Superior temporal gyrus (tissue), 1 donor: Measurements from ENCODE around the gene R3HDM1.
"Not testable (repeated sequence)": the region's sequence is repeated elsewhere in the genome, so short reads cannot be mapped to it uniquely, and the experiment has no call there.

ENCODE experiments used
- DNase-seq: peaks from one replicate; pipeline ENCODE4 v3.0.0-alpha.2; 2016; ENCODE audit errors: extremely low spot score

R3HDM1 gene

DNA sequence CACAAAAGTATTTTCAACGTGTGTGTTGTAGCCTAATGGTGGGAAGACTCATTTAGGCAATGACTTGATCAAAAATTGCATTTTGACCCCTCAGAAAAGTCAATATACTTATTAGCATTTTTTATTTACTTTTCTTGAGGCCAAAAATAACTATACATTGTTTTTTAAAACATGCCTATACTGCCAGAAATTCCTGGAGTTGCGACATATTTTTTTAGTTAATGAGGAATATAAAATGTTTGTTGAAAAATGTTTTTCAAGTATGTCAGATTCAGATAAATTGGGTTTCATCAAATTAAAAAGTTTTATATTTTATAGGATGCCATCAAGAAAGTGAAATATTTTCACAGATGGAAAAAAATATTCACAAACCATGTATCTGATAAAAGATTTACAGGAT is 39.6 kb downstream of the R3HDM1 start:
- no peak for DNase-seq

DNA sequence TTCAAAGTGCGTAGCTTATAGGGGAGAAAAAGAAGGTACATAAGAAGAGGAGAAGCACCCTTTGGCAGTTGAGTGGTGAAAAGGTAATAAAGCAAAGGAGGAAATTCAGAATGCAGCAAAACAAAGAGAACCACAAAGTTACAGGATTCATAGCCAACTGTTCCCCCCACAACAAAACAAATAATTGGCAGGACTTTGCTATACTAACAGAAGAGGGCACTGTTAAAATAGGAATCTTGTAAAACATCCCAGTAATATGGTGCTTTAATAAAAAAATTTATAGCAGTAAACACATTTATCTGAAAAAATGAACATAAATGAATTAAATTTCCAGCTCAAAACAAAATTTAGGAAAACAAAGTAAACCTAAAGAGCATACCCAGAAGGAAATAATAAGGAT is 42.3 kb downstream of the R3HDM1 start:
- DNase-seq: no peak

DNA sequence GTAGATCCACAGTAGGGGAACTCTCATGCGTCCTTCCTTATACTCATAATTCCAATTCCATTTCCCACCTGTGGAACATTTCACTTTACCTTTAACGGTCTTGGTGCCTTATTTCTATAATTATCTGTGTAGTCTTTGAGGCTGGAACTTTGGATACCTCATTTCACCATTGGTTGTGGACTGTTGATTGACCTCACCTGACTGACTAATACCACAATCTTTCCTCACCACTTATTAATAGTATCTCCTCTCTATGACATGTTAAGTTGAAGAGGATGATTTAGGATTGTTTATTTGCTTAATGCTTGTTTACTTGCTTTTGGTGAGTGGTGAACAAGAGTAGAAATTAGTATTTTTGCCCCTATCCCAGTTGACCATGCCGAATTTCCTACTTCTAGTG is 50.0 kb downstream of the R3HDM1 start:
- no peak for DNase-seq

DNA sequence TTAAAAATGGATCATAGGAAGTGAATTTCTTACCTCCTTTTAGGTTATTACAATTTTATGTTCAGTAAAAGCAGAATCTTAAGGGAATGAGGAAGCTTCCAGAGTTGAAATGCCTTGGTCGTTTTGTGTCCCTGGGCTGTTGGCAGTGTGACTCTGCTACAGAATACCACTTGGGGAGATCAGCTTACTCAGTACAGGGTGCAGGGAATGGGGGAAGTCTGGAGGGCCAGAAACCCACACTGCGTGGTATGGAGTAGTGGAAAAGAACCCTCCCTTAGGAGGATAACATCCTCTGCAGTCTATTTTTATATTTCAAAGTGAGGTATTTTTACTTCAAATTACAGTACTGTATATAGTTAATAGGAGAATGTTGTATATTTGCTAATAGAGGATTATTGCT is 51.1 kb downstream of the R3HDM1 start:
- no peak for DNase-seq

DNA sequence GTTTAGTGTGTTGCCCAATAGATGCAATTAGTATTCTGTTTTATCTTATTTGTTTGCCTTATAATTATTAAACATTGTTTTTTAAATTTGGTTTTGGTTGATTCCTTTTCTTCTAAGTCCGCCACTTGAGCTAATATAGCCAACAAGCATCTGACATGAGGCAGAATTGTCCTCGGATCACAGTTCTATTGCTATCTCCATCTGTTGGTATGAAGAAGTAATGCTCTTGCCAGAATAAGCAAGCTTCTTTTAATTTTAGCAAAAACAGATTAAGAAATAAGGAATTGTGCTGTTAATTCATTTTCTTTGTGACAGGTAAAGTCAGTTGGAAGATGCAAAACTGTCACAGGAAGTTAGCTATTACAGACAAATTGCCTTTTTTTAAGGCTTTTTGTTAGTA is 54.3 kb downstream of the R3HDM1 start:
- peak; percentile 67 for DNase-seq

DNA sequence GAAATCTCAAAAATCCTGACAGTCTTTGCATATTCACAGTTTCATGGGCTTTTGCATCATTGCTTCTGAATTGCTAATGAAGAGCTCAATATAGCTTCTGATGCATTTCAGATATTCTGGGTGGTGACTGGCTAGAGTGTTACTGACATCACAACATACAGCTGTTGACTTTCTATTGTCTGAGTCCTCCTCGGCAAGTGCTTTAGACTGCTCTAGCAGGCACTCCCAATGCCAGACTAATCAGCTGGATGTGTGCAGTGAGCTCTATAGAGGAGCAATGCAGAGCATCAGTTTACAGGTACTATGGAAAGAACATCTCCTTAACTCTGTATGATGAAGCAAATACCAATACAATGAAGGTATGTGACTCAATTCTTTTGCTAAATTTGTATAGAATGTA is 54.9 kb downstream of the R3HDM1 start:
- DNase-seq: peak; percentile 75

DNA sequence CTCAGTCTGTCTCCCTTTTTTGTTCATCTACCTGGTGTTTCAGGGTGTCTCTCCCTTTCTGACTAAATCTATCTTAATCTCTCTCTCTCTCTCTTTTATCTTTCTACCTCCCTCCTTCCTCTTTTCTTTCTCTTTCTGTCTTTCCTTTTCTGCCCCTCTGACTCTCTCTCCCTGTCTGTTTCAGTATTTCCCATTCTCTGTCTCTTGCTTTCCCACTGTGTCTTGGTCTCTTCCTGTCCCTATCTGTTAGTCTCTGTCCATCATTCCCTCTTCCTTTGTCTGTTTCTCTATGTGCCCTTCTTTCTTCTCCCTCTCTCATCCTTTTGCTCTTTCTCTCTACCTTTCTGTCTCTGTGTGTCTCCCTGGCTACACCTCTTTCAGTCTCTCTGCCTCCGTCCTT is 56.7 kb downstream of the R3HDM1 start:
- DNase-seq: no peak

DNA sequence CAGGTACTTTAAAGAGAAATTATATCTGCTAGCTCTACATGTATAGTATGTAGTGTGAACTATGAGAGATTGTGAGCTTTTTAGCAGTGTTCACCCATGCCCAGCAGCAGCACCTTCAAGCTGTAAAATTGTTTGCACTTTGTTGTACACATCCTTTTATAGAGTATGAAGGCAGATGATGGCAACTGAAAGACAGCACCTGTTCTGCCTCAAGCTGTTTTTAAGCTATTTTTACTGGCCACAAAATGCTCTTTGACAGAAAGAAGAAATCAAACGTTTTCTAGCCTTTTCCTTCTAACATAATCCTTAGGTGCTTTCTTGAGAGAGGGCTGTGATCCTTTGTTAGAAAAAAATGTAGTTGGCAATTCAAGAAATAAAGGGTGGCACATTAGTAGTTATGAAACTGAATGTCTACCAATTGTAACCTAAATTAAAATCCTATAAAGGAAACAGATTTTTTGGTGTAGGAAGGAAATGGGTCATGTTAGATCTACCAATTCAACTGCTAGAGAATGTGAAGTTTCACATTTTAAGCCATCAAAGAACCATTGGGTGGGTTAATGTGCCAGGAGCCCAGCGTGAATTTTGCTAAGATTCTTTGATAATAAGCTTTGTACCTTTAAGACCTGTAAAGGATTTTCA is 59.5 kb downstream of the R3HDM1 start:
- no peak for DNase-seq

DNA sequence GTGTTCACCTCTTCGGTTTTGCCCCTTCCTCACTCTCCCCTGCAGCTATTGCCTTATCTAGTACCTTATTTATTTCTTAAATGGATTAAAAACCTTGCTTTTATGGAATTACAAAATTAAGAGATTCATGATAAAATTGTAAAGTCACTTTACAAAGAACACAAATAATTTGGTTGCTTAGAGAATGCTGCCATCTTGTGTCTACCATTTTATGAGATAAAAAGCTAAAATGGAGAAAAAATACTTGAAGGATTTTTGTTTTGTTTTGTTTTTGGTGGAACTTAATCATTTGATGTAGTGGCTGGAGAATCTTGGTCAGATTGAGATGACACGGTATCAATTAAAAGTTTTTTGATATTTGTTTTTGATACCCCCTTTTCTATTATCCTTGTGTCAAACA is 69.6 kb downstream of the R3HDM1 start:
- peak; percentile 70 for DNase-seq

DNA sequence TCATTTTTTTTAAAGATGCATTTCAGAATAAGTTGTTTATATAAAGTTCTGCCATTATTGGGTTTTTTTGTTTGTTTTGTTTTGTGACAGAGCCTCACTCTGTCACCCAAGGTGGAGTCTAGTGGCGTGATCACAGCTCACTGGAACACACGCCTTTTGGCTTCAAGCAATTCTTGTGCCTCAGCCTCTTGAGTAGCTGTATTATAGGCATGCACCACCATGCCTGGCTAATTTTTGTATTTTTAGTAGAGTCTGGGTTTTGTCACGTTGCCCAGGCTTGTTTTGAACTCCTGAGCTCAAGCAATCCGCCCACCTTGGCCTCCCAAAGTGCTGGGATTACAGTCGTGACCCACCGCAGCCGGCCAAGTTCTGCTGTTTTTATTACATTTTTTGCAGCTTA is 72.3 kb downstream of the R3HDM1 start:
- no peak for DNase-seq

DNA sequence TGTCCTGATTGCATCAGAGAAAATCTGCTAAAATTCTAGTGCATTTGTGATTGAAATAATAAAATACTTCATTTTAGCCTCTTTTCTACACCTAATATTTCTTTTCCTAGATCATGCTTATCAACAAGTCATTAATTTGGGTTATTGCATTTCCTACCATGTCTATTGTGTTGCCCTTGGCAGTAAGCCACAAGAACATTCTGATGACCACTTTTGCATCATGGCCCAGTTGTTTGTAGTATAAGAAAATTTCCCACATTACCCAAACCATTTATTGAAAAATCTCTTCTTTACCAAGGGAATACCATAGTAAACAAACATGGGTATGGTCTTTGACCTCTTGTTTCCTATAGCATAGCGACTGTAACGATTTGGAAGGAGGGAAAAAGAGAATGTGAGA is 76.3 kb downstream of the R3HDM1 start:
- no peak for DNase-seq

DNA sequence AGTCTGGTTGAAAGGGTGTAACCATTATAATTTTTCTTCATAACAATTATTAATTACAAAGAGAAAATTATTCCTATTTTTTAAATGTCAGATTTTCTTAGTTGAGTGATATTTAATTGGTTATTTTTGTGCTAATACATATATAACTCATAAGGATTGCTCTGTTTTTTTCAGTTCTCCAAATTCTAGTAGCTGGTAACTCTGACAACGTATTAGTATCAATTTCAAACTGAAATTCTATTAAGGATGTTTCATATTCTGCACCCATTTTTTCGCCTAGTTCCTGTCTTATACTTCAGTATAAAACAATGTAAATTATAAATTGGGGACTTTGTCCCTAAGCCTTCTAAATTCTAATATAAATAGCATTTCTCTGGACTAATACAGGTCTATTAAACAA is 81.0 kb downstream of the R3HDM1 start:
- no peak for DNase-seq

DNA sequence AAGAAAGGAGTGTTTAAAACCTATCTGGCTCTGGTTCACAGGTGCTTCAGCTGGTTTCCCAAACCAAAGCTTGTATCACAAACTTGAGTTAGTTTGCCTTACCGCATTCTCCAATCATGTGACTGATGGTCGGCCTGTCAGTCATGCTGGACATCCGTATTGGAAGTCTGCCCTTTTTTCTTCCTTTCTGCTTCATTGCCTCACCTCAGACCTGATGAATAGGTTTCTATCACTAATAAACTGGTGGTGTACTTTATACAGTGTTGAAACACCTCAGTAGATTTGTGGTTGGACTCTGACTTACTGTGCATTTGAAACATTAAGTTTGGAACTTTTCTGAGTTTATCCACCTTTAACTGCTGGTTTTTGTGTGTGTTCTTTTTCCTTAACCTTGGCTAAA is 84.1 kb downstream of the R3HDM1 start:
- no peak for DNase-seq

DNA sequence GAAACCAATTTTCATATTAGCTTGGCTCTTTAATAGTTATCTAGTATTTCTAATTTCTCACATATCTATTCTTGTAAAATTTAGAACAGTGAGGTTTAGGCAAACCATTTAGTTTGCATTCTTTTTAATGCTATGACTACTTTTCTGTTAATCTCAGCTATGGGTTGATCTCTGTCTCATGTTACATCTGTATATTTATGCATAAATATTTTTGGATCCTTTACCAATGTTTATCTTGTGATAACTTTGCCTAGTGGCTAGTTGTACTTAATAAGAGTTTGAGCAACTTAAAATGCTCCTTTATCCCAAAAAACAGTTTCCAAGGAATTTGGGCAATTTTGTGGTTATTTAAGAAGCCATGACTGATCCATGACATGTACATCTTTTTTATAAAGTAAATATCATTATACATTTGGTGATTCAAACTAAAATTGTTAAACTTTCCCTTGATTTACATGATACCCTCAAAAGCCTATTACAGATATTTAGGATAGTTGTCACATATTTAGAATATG is 86.3 kb downstream of the R3HDM1 start:
- DNase-seq: no peak

DNA sequence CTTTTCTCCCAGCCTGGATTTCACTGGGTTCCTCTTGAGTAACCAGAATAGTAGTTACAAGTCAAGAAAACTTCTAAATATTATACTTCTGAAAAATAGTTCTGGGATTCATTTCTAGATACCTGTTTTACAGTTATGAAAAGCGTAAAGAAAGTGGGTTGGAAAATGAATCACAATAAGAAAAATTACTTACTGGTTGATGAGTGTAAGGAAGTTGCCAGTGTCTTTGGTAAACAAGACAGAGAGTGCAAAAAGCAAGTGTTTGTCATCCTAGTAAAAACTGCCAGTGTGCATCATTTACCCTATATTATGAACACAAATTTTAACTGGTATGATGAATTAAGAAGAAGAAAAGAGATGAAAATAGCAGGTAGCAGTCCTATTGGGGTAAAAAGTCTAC is 88.9 kb downstream of the R3HDM1 start:
- DNase-seq: no peak

DNA sequence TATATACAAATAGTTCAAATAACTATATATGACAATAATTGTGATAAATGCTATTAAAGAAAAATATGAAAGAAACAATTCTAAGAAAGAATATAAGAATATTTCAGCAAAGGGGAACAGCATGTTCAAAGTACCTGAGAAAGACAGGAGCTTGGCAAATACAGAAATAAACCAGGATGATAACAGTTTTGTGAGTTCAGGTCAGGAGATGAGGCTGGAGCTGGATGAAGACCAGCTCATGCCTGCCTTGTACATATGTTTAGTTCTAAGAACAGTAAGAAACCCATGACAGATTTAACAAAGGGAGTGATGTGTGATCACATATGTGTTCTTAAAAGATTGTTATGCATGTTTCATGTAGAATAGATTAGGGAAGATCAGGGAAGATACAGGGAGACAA is 98.2 kb downstream of the R3HDM1 start:
- DNase-seq: no peak

DNA sequence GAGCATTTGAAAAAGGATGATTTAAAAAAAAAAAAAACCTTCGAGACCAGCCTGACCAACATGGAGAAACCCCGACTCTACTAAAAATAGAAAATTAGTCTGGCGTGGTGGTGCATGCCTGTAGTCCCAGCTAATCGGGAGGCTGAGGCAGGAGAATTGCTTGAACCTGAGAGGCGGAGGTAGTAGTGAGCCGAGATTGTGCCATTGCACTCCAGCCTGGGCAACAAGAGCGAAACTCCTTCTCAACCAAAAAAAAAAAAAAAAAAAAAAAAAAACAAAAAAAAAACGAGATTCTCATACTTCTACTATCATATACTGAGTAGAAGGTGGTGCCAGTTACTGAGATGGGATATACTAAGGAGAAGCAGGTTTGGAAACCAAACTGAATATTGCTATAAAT is 98.8 kb downstream of the R3HDM1 start:
- not testable (repeated sequence) for DNase-seq

DNA sequence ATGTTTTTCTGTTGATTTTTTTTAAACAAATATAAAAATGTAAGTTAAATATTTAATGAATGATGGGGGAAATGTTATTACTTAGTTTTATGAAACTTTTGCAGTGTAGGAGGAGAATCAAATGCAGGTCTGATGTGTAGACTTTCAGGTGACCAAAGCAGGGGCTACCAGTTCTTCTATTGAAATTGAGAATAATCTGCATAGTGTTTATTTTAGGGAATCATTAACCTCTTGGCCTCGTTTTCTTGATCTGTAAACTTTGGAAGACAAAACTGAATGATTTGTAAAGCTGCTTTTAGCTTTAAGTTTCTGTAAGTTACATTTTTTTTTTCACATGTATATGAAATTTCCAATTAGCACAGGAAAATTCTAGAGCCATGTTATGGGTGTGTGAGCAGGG is 99.2 kb downstream of the R3HDM1 start:
- no peak for DNase-seq

DNA sequence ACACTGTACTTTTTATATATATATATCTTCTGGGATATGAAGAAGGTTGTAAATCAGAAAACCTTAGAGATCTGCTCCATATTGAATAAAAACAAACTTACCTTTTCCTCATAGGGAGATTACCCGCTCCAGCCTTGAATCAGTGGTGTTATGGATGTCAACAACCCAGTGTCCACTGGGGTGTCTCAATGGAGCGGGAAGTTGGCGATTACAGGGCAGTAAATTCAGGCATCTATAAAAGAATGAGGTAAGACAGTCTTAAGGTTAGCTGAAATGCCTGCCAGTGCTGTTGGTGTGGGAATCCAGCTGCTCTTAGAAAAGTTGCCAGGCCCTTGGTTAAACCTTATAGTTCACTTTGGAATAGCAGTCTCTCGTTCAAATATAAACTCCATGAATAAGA is 102.3 kb downstream of the R3HDM1 start:
- DNase-seq: no peak

DNA sequence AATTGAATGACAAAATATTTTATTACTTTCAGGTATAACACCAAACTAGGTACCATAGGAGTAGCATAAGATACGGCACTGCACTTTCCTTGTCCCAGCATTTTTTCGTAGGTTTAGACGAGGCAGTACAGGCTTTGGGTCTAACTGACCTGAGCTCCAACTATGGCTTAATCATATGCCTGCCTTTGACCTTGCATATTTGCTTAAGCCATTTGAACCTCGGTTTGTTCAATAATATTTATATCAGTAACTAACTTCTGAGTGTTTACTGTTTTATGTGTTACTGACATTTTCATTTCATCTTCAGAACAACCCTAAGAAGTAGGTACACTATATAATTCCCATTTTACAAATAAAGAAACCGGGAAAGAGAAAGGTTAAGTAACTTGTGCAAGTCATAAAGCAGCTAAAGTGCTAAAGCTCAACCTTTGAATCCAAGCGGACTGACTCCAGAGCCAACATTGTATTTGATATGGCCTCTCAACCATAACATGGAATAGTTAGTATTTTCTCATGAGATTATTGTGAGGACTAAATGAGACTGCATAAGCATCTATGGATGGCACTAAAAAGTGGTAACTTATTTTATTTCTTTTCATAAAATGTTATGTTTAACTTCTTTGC is 104.0 kb downstream of the R3HDM1 start:
- DNase-seq: no peak

DNA sequence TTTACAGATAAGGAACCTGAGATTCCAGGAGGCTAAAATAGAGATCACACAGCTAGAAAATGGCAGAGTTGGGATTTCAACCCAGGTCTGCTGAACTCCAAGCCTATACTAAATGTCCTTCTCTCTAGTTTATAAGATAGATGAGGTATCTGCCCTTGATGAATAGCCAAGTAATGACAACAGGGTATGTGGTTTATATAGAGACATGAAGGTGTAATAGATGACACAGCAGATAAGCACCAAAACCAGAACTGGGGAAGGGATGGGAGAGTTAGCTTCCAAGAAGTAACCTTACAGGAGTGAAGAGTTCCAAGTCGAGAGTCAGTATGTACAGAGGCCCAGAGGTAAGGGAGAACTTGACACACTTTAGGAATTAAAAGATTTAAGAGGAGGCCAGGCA is 105.7 kb downstream of the R3HDM1 start:
- DNase-seq: no peak

DNA sequence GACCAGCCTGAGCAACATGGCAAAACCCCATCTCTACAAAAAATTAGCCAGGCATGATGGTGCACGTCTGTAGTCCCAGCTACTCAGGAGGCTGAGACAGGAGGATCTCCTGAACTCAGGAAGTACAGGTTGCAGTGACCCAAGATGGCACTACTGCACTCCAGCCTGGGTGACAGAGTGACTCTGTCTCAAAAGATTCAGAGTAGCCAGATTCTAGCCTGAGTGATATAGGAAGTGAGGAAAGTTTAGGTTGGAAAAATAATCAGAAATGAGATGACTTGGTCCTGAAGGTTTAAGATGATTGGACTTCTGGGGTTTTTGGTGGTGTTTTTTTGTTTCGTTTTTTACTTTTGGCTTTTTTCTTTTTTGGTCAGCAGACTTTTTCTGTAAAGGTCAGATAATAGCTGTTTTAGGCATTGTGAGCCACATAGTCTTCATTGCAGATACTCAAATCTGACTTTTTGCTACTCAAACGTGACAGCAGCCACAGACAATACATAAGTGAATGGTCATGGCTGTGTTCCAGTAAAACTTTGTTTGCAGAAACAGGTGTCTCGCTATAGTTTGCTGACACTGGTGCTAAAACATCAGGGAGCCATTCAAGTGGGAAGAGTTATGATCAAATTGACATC is 106.3 kb downstream of the R3HDM1 start:
- no peak for DNase-seq

DNA sequence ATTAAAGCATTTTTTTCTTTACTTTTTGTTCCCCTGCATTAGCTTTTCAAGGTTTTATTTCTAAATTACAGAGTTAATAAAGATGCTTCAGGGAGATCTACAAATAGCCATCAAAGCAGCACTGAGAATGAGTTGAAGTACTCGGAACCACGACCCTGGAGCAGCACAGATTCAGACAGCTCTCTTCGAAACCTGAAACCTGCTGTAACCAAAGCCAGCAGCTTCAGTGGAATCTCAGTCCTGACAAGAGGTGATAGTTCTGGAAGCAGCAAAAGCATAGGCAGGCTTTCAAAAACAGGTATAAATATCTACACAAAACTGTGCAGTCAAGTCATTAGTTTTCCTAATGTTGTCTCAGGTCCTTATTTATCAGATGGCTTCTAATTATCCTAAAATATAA is 107.5 kb downstream of the R3HDM1 start:
- no peak for DNase-seq
